HG02610 (cell line): ENCODE data around the gene RNASE11.
A peak's percentile ranks its signal among the peaks of the same experiment; 100 is the strongest.
"Not testable (repeated sequence)": the region's sequence is repeated elsewhere in the genome, so short reads cannot be mapped to it uniquely, and the experiment has no call there.

Source experiments
- ATAC-seq: cut with Tn5 transposase; IDR thresholded peaks from one replicate; pipeline ENCODE4 v1.9.1; 2021; ENCODE audit warnings: mild to moderate bottlenecking, moderate library complexity; ENCODE audit not compliant: unreplicated experiment

RNASE11 gene

GRCh38 chr14:20614038-20614840 is 26.4 kb upstream of the RNASE11 start:
- no peak for ATAC-seq

DNA sequence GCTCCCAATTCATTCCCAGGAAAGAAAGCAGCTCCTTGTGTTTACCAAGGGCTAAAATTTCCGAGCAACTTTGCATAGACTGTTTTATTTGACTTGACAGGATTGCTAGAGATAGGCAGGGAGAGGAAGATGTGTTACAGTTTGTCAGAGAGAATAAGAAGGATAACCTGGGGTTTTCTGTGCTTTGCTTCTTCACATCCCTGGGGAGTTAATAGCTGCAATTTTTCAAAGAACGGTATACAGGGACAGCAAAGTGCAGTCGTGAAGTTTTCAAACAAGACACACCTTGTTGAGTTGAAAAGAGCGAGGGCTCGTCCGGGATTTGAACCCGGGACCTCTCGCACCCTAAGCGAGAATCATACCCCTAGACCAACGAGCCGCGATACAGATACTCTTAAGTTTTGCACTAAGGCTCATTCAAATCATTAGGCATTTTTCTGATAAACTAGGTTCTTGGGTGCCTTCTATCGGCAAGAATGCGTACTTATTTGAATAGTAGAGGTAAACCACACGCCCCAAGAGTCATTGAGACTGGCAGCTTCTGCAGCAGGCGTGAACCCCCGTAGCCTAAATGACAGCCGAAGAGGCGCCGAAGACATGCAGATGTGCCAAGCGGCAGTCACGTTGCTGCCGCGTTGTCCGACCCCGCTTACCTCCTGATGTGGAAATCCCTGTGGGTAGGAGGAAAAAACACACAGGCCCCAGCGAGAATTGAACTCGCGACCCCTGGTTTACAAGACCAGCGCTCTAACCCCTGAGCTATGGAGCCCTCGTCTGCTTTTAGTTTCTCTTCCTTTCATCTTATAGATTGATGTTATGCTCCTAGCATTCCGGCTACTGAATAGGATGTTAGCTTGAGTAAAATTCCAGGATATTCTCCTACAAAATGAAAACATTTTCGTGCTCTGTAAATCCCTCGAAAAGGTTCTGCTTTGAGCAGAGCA is 25.6 kb upstream of the RNASE11 start:
- ATAC-seq, result peak; percentile 79

DNA sequence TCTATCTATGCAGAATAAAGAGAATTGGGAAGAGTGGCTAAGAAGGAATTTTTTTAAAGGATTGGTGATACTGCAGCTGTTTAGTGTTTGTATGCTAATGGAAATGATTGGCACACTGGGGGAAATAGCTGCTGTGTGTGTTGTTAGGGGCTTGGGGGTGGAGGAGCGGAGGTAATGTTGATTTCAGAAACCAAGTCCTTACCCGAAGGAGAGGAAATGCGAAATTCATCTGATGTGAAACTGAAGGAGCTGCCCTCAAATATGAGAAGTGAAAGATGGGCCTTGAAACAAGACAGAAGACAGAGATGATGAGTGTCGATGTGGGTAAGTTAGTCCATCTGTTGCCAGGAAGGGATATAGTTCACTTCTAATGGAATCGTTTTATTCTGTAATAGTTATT is 24.6 kb upstream of the RNASE11 start:
- no peak for ATAC-seq

DNA sequence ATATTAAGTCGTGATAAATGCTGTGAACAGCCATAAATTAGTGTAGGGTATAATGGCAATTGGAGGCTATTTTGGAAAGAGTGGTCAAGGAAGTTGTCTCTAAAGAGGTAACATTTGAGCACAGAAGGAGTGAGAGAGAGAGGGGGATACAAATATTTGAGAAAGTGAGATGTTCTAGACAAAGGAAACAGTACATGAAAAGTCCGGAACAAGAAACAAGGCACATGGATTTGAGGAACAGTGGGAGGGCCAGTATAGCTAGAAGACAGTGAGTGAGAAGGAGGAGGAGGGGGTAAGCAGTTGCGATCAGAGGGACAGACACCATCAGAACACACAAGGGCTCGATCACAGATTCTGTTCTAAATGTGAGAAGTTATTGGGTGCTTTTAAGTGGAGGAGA is 23.5 kb upstream of the RNASE11 start:
- ATAC-seq, result no peak

GRCh38 chr14:20610002-20610765 is 22.4 kb upstream of the RNASE11 start:
- ATAC-seq, result peak; percentile 21

GRCh38 chr14:20609215-20610001 is 21.6 kb upstream of the RNASE11 start:
- ATAC-seq, result no peak

DNA sequence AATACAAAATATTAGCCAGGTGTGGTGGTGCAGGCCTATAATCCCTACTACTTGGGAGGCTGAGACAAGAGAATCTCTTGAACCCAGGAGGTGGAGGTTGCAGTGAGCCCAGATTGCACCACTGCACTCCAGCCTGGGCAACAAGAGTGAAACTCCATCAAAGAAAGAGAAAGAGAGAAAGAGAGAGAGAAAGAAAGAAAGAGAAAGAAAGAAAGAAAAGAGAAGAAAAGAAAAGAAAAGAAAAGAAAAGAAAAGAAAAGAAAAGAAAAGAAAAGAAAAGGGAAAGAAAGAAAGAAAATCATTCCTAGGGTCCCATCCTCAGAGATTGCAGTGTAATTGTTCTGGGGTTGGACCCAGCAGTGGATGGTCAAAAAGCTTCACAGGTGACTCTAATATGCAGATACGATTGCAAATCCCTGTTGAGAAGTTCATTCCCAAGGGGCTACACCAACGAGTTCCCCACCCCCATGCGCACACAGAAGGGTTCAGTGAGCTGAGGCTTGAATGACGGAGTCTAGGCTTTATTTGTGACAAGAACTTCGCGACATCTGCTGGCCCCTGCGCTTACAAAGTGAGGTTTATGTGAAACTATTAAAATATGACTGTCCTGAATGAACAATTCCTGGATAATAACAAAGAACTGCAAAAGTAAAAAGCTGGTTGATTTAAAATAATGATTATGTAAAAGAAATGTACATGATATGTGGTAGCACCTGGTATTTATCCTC is 20.7 kb upstream of the RNASE11 start:
- no peak for ATAC-seq

DNA sequence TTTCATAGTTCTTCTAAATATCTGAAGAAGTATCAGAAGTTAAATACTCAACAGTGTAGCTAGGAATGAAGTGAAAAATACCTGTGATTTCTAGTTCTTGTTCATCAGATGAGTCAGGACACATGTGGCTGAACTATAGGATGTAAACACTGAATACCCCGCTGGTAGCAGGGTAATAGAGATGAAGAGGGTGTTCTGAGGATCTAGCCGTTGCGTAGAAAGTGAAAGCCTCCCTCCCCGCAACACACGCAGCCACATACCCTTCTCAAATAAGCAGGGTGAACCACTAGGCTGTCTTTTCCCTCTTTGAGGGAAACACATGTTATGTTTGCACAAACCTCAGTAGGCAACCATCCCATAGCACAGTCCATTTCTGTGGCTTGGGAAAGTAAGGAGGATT is 19.8 kb upstream of the RNASE11 start:
- no peak for ATAC-seq

- no peak for ATAC-seq
Observed at GRCh38 chr14:20606902-20607242, 19.1 kb upstream of the RNASE11 start.

DNA sequence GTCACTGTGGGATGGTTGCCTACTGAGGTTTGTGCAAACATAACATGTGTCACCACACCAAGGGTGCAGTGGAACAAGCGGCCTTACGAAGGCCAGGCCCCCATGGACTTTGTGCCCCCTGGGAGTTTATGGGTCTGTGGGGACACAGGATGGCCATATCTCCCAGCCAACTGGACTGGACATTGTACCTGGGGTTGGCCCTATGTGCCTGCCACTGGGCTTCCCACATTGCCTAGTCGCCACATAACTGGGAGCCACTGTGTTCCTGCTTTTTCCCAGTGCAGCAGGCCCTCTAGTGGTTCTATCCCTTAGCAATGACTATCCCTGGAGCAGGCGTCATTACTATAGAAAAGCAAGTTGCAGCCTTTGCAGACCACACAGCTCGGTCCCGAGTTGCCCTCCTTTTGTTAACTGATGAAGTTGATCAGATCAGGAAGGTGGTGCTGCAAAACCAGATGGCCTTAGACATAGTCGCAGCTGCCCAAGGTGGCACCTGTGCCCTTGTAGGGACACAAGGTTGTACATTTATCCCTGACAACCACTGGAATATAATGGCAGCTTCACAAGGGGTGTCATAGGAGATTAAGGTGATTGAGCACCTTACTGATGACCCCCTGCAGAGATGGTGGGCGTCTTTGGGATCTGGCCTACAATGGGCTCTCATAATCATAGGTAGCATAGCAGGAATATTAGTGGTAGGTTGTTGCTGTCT is 18.5 kb upstream of the RNASE11 start:
- no peak for ATAC-seq

DNA sequence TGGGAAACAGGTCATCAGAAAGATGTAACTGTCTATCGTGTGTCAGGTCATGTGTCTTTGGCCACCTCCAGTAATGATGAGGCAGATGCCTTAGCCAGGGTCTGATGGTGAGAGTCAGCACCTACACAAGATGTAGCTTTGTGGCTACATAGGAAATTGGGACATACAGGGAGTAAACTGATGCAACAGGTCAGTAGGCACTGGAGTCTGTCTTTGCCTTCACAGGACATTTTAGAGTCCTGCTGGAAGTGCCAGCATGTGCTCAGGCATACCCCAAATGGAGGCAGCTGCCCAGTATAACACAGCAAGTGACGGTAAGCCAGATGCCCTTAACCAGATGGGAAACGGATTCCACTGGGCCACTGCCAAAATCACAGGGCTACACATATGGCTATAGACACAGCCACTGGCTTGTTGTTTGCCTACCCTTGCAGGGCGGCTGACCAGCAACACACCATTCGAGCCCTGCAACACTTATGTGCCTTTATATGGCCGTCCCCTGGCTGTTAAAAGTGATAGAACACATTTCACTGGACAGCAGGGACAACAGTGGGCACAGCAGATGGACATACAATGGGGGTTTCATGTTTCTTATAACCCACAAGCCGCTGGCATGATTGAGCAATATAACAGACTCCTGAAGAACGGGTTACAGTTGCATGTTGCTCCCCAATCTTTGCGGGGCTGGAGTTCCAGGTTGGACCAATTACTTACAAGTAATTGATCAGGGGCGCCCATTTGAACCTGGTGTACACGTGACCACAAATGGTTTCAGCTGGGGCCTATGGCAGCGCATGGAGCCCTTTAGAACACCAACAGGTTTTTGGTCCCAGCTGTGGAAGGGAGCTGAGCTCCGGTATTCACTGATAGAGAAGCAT is 16.3 kb upstream of the RNASE11 start:
- no peak for ATAC-seq

DNA sequence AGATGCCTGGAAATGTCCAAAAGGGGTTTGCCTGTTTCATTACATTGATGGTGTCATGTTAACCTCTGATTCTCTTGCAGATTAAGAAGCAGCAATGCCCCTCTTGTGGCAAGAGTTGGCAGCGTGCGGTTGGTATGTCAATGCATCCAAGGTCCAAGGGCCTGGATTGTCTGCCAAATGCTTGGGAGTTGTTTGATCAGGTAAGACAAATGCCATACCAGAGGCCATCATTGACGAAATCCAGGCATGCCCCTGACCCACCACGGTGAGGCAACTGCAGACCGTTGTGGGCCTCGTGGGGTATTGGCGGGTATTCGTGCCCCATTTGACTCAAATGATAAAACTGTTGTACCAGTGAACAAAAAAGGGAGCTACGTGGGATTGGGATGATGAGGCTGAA is 14.8 kb upstream of the RNASE11 start:
- ATAC-seq, result no peak

DNA sequence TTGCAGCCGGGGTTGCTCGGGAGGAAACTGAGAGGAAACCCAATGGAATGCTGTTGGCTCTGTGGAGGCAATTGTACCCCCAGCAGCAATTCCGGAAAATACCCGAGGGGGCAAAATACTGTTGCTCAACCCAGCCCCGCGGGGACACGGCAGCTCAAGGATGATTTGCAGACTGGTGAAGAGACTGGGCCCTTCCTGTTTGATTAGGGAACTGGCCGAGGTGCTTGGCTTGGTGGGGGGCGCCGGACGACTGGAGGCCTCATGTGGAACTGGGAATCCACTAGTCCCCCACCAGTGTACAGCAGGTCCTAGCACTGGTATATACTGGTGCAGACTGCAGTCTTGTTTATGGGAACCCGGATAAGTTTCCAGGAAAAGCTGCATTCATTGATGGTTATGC is 13.7 kb upstream of the RNASE11 start:
- no peak for ATAC-seq

DNA sequence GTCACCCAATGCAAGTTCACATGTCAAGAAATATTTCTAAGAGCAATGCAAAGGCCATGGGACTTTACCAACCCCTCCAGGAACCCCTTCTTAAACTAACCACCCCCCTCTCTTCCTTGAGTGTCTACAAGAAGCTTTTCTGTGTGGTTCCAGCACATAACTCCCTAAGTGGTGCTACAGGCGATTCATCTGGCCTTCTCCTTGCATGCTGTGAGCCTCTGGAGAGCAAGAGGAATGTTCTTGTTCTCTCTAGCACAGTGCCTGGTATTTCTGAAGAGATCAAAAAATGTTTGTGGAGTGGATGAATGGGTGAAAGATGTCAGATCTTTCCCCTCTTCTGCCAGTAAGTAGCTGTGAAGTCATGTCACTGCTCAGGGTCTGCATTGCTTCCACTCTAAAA is 9.3 kb upstream of the RNASE11 start:
- ATAC-seq, result no peak

DNA sequence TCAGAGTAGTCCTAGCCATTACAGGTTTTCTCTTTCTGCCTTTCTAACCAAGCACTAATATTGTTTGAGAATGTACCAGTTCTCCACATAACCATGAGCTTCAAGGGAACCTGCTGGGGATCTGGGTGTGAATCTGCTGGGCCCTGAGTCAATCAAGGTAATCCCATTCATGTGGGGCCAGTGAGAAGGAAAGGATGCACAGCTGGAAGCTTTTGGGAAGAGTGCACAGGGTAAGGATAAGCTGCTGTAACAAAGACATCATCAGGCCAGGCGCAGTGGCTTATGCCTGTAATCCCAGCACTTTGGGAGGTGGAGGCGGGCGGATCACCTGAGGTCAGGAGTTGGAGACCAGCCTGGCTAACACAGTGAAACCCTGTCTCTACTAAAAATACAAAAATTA is 7.9 kb upstream of the RNASE11 start:
- ATAC-seq, result not testable (repeated sequence)

- ATAC-seq, result no peak
Observed at GRCh38 chr14:20592574-20592973, 4.8 kb upstream of the RNASE11 start.

DNA sequence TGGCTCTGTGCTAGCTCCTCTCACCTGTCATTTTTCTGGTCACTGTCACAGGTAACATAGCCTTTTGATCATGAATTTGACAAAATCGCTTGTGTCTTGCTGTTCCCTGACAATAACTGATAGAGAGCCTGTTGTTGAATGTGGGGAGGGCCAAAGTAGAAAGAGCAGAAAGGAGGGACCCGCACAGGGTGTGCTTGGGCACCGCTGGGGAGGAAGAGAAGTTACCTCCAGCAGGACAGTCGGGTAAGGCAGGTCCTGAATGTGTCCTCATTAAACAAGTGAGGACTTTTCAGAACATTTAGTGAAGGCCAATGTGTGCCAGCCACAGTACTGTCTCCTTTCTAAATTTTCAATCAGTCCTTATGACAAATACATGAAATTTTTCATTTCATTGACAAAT is 3.4 kb upstream of the RNASE11 start, which contains the start of gene RNASE12:
Gene RNASE12 (minus strand): TSS at position 142 of the 400 bp plus-strand sequence. CDS start 653 bp downstream, outside the sequence.
- ATAC-seq, result no peak

- ATAC-seq, result no peak
Observed at GRCh38 chr14:20583908-20584307, 3.9 kb downstream of the RNASE11 start.
